ENCODE data around the gene NXPH3. TPM values are rescaled to one million over a fixed set of nuclear protein-coding genes. Genes with fewer than 3 reads are reported as not detected.
"Not testable (repeated sequence)": the region's sequence is repeated elsewhere in the genome, so short reads cannot be mapped to it uniquely, and the experiment has no call there.

Gene NXPH3
- total and polyA plus RNA-seq, 9 of the 15 experiments (the other 6 are each of a cell fraction or from before 2014, with no cell fraction given) = 0.04 to 0.27 (median 0.07) TPM; not detected in 2

DNA sequence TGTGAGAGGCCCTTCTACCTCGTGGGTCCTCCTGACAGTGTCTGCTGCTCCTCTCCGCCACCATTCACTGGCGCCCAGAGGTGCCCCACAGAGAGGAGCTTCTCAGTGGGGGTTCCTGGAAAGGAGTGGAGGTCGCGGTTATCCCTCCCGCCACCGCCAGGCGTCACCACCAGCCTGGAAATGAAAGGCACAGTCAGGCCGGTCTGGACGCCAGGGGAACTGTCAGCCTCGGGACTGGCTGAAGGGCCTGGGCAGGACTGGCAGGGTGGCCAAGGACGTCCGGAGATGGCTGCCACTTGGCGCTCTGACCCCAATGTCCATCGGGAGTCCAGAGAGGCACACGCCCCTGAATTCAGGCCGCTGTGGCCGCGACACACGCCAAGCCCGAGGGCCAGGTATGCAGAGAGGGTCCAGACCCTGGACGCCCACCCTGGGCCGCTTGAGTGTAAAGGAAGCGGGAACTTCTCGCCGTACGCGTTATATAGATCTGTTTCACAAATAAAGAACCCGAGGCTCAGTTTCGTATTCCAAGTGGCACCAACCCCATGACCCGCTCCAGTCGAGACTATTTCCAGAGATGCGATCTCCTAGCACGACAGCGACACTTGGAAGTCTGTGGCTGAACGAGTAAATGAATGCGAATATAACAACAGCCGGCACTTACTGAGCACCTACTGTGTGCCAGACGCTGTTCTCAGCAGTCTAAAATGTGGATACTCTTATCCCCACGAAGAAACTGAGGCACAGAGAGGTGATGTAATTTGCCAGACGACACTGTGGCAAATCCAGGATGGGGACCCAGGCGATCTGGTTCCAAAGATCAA, 7.6 kb upstream of the NXPH3 start (continued):
- TF ChIP-seq SMC3 (conservative IDR thresholded peaks at IDR 0.05; ENCODE audit: insufficient read depth, low read depth, low read length) = peak; percentile 97
- peak; percentile 54; the same call in 1 of the 2 replicates for TF ChIP-seq LCOR (CRISPR knock-in tag; IDR thresholded peaks at IDR 0.05)
- TF ChIP-seq ZNF146 (CRISPR knock-in tag; IDR thresholded peaks at IDR 0.05; ENCODE audit: unreplicated experiment) = no peak
- no peak for TF ChIP-seq TCFL5 (CRISPR knock-in tag; conservative IDR thresholded peaks at IDR 0.05)
- peak; percentile 29; the same call in 1 of the 2 replicates for TF ChIP-seq MYNN (IDR thresholded peaks at IDR 0.05)
- no peak for TF ChIP-seq MYNN (CRISPR knock-in tag; IDR thresholded peaks at IDR 0.05)

- H3K9me1 ChIP-seq (ENCODE audit: control insufficient read depth, insufficient read depth, low read length); H3K79me2 ChIP-seq (ENCODE audit: control insufficient read depth, insufficient read depth, low read length); H3K36me3 ChIP-seq (ENCODE audit: control insufficient read depth, insufficient read depth, low read length); FAIRE-seq; ATAC-seq; H3K9ac ChIP-seq (ENCODE audit: insufficient read depth in 1 of 2, low read depth in 2 of 2, low read length in 2 of 2); H3K27ac ChIP-seq (ENCODE audit: extremely low read depth, low read depth, low read length); H3K4me2 ChIP-seq (ENCODE audit: insufficient read depth, low read length); DNase-seq (ENCODE audit: extremely low read depth in 1 of 4, low spot score in 3 of 4); BruUV-seq (replicated peaks); POLR2A ChIA-PET; H3K9me3 ChIP-seq (replicated peaks; ENCODE audit: control insufficient read depth, insufficient read depth, low read depth, low read length); H2AFZ ChIP-seq (ENCODE audit: low read depth, low read length); H3K4me3 ChIP-seq: not testable (repeated sequence)
- CTCF ChIA-PET (ENCODE audit: low intra/inter-chr PET ratio) = interaction anchor here (0.6 to 7.7 kb wide), 6 partner anchors 127 to 549 kb away, joined by 5 to 167 read pairs (median 10); partner anchors contain the start of gene SLC35B1
- peaks cover 0 to 24% of the 10 kb centered on the region in 2 experiments; a peak in 4 of 5 replicates for H3K4me1 ChIP-seq (replicated peaks in 1 of 2; ENCODE audit: control insufficient read depth in 2 of 2, insufficient read depth in 2 of 2, low read length in 2 of 2)
- in situ Hi-C loops (cut with MboI) (loop anchor here (10.0 kb wide), 1 partner anchor 506 kb away; no protein-coding TSS in a partner anchor), intact Hi-C loops (cut with micrococcal nuclease) (loop anchor here (2.0 kb wide), 2 partner anchors 216 to 282 kb away; no protein-coding TSS in a partner anchor)
- WGBS (ENCODE audit: insufficient coverage, low coverage, missing lambda C conversion rate) = 73% methylated on average over 7 of the region's 7 CpGs
- peaks cover 12 to 46% of the 10 kb centered on the region in 2 experiments; a peak in 3 of 5 replicates for H3K27me3 ChIP-seq (ENCODE audit: control insufficient read depth in 2 of 2, insufficient read depth in 2 of 2, low read length in 2 of 2)
- TF ChIP-seq, protein P1, sequence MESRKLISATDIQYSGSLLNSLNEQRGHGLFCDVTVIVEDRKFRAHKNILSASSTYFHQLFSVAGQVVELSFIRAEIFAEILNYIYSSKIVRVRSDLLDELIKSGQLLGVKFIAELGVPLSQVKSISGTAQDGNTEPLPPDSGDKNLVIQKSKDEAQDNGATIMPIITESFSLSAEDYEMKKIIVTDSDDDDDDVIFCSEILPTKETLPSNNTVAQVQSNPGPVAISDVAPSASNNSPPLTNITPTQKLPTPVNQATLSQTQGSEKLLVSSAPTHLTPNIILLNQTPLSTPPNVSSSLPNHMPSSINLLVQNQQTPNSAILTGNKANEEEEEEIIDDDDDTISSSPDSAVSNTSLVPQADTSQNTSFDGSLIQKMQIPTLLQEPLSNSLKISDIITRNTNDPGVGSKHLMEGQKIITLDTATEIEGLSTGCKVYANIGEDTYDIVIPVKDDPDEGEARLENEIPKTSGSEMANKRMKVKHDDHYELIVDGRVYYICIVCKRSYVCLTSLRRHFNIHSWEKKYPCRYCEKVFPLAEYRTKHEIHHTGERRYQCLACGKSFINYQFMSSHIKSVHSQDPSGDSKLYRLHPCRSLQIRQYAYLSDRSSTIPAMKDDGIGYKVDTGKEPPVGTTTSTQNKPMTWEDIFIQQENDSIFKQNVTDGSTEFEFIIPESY (CRISPR knock-in tag; IDR thresholded peaks at IDR 0.05) = peak; percentile 72; the same call in 1 of the 2 replicates
- peaks cover 13% of the 10 kb centered on the region; the same call in 1 of the 2 replicates for H4K20me1 ChIP-seq (replicated peaks; ENCODE audit: control insufficient read depth, insufficient read depth, low read length)
Observed at GRCh38 chr17:49568695-49569047, 7.0 kb upstream of the NXPH3 start.

All from K562 (cell line).